GM21737 (cell line): ENCODE measurements around the gene DCP2.
A peak's percentile ranks its signal among the peaks of the same experiment; 100 is the strongest.
"Not testable (repeated sequence)": the region's sequence is repeated elsewhere in the genome, so short reads cannot be mapped to it uniquely, and the experiment has no call there.

Experiments used
- ATAC-seq: cut with Tn5 transposase; IDR thresholded peaks from one replicate; pipeline ENCODE4 v1.9.1; 2021; ENCODE audit warnings: mild to moderate bottlenecking, moderate library complexity; ENCODE audit not compliant: unreplicated experiment

DCP2 gene

GRCh38 chr5:112976432-112977309, at the start of gene DCP2:
Gene DCP2, plus strand, starts transcription at chr5:112976798. Its CDS starts 136 bp downstream, at chr5:112976934.
- peak; percentile 98 for ATAC-seq

DNA sequence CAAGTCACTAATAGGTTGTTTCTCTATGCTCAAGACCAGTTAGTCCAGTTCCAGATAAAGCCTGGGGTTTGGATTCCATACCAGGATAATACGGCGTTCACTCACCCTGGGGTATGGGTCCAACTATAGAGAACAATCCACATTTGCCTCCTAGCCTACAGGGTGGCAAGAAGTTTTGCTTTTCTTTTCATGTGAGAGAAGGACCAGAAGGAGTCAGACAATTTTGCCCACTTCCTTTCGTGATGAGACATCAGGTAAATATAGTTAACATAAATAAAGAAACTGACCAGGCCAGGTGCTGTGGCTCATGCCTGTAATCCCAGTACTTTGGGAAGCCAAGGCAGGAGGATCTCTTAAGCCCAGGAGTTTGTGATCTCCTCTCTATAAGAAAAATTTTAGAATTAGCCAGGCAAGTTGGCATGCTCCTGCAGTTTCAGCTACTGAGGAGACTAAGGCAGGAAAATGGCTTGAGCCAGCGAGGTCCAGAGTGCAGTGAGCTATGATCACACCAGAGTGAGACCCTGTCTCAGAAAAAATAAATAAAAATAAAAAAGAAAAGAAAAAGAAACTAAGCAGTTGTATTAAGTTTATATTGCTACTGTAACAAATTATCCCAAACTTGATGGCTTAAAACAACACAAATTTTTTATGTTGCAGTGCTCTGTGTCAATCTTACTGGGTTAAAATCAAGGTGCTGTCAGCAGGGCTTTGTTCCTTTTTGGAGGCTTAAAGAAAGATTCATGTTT, 47.1 kb upstream of the DCP2 start:
- peak; percentile 66 for ATAC-seq

GRCh38 chr5:112930082-112930344, 46.6 kb upstream of the DCP2 start:
- peak; percentile 43 for ATAC-seq

DNA sequence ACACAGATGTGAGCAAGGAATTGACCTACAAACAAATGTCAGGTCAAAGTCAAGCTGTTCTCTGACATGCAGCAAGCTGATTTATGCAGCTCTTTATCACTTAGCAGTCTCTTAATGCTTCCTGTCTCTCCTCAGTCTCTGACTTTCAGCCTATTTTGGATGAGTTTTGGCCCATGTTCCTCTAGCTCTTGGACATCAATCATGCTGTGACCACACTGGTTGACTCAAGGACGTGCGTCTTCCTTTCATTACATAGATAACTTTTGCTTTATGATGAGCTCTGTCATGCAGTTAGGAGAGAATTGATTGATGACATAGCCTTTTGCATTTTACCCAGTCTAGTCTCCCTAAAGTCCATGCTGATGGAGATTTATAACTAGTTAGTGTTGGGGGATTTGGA, 45.1 kb upstream of the DCP2 start:
- no peak for ATAC-seq

GRCh38 chr5:112933105-112933504, 43.5 kb upstream of the DCP2 start:
- ATAC-seq = no peak

DNA sequence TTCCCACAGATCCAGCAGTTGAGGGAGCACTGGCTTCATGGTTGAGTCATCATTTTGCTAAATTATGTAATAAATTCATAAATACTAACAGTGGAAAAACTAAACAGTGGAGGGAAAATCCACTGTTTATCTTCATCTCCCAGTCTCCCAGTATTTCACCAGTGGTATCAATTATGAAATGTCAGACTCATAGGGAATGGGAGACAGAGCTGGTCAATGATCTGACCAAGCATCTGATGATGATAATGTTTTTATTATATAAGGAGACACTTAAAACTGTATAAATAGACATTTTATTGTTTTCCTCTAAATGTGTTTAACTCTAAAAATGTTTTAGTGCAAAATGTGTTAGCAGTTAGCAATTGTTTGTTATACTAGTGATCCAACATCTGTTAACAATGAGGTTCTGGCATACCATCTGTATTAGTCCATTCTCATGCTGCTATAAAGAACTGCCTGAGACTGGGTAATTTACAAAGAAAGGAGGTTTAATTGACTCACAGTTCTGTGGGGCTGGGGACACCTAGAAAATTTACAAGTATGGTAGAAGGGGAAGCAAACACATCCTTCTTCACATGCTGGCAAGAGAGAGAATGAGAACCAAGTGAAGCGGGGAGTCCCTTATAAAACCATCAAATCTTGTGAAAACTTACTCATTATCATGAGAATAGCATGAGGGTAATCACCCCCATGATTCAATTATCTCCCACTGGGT, 42.8 kb upstream of the DCP2 start:
- ATAC-seq = no peak

DNA sequence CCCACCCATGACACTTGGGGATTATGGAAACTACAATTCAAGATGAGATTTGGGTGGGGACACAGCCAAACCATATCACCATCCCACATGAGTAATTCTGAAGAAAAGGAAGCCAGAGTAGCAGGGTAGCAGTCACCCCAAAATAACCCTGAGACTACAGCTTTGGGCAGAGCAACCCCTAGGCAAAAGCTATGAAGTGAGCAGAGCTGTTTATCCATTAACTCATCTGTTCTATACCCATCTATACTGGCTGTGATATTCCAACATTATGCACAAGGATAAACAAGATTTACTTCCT, 42.3 kb upstream of the DCP2 start:
- no peak for ATAC-seq

GRCh38 chr5:112935675-112936074, 40.9 kb upstream of the DCP2 start:
- no peak for ATAC-seq

- no peak for ATAC-seq
Measured at GRCh38 chr5:112938286-112938685, 38.3 kb upstream of the DCP2 start.

GRCh38 chr5:112940670-112941069, 35.9 kb upstream of the DCP2 start:
- no peak for ATAC-seq

DNA sequence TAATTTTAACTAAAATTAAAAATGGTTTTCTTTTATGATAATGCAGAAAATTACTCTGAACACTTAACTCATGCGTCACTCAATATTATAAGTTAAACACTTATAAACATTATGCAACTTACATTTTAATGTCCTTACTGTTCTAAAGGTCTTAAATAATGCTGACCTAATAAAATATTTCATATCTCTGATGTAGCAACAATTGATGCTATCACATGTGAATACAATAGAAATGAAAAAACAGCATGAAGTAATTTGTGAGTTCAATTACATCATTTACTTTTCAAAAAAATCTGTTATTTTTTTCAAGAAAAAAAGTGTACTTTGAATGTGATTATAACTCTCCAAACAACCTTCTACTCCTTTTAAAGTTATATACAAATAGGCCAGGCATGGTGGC, 28.1 kb upstream of the DCP2 start:
- no peak for ATAC-seq

DNA sequence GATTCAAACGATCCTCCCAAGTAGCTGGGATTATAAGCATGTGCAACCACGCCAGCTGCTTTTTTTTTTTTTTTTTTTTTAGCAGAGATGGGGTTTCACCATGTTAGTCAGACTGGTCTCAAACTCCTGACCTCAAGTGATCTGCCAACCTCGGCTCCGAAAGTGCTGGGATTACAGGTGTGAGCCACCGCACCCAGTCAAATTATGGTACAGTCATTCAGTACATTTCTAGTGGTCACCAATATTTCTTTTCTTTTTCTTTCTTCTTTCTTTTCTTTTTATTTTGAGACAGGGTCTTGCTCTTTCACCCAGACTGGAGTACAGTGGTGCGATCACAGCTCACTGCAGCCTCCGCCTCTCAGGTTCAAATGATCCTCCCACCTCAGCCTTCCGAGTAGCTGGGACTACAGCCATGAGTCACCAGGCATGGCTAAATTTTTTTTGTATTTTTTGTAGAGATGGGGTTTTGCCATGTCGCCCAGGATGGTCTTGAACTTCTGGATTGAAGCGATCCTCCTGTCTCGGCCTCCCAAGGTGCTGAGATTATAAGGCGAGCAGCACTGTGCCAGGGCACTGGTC, 25.4 kb upstream of the DCP2 start:
- no peak for ATAC-seq

DNA sequence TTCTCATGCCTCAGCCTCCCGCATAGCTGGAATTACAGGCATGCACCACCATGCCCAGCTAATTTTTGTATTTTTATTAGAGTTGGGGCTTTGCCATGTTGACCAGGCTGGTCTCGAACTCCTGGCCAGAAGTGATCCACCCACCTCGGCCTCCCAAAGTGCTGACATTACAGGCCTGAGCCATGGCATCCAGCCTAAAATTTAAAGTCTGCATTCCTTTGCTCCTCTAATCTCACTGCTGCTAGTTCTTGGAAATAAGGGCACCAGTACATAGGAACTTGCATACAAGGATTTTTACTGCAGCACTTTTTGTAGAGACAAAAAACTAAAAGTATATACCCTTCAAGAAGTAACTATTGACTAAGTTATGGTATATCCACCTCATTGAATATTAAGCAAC, 20.0 kb upstream of the DCP2 start:
- ATAC-seq = no peak

GRCh38 chr5:112957036-112957808, 19.4 kb upstream of the DCP2 start:
- ATAC-seq = no peak

- peak; percentile 87 for ATAC-seq
Measured at GRCh38 chr5:112958093-112959088, 18.2 kb upstream of the DCP2 start.

- not testable (repeated sequence) for ATAC-seq
Measured at GRCh38 chr5:112959872-112960271, 16.7 kb upstream of the DCP2 start.

- no peak for ATAC-seq
Measured at GRCh38 chr5:112960315-112960714, 16.3 kb upstream of the DCP2 start.

- no peak for ATAC-seq
Measured at GRCh38 chr5:112960863-112961504, 15.6 kb upstream of the DCP2 start.

DNA sequence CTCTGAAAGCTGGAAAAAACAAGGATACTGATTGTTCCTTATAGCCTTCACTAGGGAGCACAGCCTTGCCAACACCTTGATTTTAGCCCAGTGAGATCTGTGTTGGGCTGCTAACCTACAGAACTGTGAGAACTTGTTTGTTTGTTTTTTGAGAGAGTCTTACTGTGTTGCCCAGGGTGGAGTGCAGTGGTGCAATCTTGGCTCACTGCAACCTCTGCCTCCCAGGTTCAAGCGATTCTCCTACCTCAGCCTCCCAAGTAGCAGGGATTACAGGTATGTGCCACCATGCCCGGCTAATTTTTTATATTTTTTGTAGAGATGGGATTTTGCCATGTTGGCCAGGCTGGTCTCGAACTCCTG, 13.2 kb upstream of the DCP2 start:
- ATAC-seq = not testable (repeated sequence)
